Gastroesophageal sphincter (tissue), 3 donors: Measurements from ENCODE around the gene MYO7A.

Source experiments
- EP300 ChIP-seq: sonication (generic); formaldehyde crosslinking; IDR thresholded peaks from one replicate; pipeline ENCODE4 v1.6.1; 2017; ENCODE audit warnings: antibody characterized with exemption, mild to moderate bottlenecking
- POLR2A ChIP-seq, 2 donors: fragments of 450-650 bp; IDR thresholded peaks; one replicate each; pipeline ENCODE4 v1.6.1; 2017; ENCODE audit warnings: antibody characterized with exemption in 2 of 2, mild to moderate bottlenecking in 2 of 2, moderate library complexity in 1 of 2
- POLR2AphosphoS5 ChIP-seq: sonication (generic); formaldehyde crosslinking; IDR thresholded peaks from one replicate; pipeline ENCODE4 v1.6.1; 2017; ENCODE audit warnings: antibody characterized with exemption
- TF ChIP-seq, protein P1 (sequence below), 4 experiments: fragments of 200-600 bp in 2 of 4; fragments of 450-650 bp in 2 of 4; sonication (generic) in 1 of 4; IDR thresholded peaks; one replicate each; pipeline ENCODE4 v1.5.1; 2017 to 2019; ENCODE audit warnings: antibody characterized with exemption in 4 of 4, mild to moderate bottlenecking in 2 of 4, moderate library complexity in 2 of 4

DNA sequence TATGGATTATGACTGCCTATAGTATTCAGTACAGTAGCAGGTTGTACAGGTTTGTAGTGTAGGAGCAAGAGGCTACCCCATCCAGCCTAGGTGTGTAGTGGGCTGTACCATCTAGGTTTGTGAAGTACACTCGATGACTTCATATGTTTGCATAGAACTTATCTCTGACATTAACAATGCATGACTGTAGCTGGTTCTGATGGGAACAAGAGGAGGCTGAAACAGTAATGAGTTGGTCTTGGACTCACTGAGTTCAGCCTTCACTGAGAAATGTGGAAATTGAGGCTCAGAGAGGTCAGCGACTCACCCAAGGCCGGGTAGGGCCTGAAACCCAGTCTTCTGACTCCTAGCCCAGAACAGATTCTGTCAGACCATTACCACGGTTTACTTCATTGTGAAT is 13.0 kb downstream of the MYO7A start:
- TF ChIP-seq, protein P1, sequence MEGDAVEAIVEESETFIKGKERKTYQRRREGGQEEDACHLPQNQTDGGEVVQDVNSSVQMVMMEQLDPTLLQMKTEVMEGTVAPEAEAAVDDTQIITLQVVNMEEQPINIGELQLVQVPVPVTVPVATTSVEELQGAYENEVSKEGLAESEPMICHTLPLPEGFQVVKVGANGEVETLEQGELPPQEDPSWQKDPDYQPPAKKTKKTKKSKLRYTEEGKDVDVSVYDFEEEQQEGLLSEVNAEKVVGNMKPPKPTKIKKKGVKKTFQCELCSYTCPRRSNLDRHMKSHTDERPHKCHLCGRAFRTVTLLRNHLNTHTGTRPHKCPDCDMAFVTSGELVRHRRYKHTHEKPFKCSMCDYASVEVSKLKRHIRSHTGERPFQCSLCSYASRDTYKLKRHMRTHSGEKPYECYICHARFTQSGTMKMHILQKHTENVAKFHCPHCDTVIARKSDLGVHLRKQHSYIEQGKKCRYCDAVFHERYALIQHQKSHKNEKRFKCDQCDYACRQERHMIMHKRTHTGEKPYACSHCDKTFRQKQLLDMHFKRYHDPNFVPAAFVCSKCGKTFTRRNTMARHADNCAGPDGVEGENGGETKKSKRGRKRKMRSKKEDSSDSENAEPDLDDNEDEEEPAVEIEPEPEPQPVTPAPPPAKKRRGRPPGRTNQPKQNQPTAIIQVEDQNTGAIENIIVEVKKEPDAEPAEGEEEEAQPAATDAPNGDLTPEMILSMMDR (IDR thresholded peaks at IDR 0.05): no peak
- TF ChIP-seq POLR2A (IDR thresholded peaks at IDR 0.05) (no peak), POLR2AphosphoS5 (no peak), EP300 (no peak)
